Nephron (organoid): Measurements from ENCODE around the gene IL12RB1.
"Not testable (repeated sequence)": the region's sequence is repeated elsewhere in the genome, so short reads cannot be mapped to it uniquely, and the experiment has no call there.

Experiments
- H3K27ac Mint-ChIP-seq, 3 experiments: 2 replicates each; pipeline ENCODE4 v1.8.0; 2020; ENCODE audit warnings: mixed read lengths in 3 of 3, mild to moderate bottlenecking in 2 of 3, moderate library complexity in 1 of 3
- H3K27me3 Mint-ChIP-seq: 2 replicates; pipeline ENCODE4 v1.8.0; 2021; ENCODE audit warnings: low read depth, mild to moderate bottlenecking, moderate library complexity, mixed read lengths
- H3K36me3 Mint-ChIP-seq: 2 replicates; pipeline ENCODE4 v1.8.0; 2020; ENCODE audit warnings: low read depth, mixed read lengths
- H3K4me1 Mint-ChIP-seq: 2 replicates; pipeline ENCODE4 v1.8.0; 2020; ENCODE audit warnings: mixed read lengths
- H3K4me3 Mint-ChIP-seq, 3 experiments: 2 replicates each; pipeline ENCODE4 v1.8.0; 2020; ENCODE audit warnings: mild to moderate bottlenecking in 3 of 3, mixed read lengths in 3 of 3, moderate library complexity in 2 of 3
- H3K9me3 Mint-ChIP-seq: 2 replicates; pipeline ENCODE4 v1.8.0; 2020; ENCODE audit warnings: mixed read lengths
- CTCF ChIP-seq, 3 experiments: fragments of 200-600 bp; sonication (generic); IDR thresholded peaks; one replicate each; pipeline ENCODE4 v1.5.0; 2021; ENCODE audit warnings: antibody characterized with exemption in 3 of 3; ENCODE audit not compliant: unreplicated experiment in 3 of 3

IL12RB1 gene

GRCh38 chr19:18090545-18091216 is 3.9 kb upstream of the IL12RB1 start:
- TF ChIP-seq CTCF (IDR thresholded peaks at IDR 0.05; ENCODE audit: unreplicated experiment in 3 of 3) = no peak
- Mint-ChIP-seq H3K9me3 (no peaks in the 10 kb centered on the region), H3K4me1 (no peaks in the 10 kb centered on the region), H3K27me3 (peaks cover 21% of the 10 kb centered on the region), H3K36me3 (no peaks in the 10 kb centered on the region), H3K27ac (no peak overlapping the region), H3K4me3 (no peak overlapping the region)

- Mint-ChIP-seq H3K36me3 (no peaks in the 10 kb centered on the region), H3K9me3 (no peaks in the 10 kb centered on the region), H3K27ac (no peak overlapping the region), H3K4me1 (no peaks in the 10 kb centered on the region), H3K4me3 (no peak overlapping the region), H3K27me3 (peaks cover 20% of the 10 kb centered on the region)
- no peak for TF ChIP-seq CTCF (IDR thresholded peaks at IDR 0.05; ENCODE audit: unreplicated experiment in 3 of 3)
Measured at GRCh38 chr19:18089726-18090125, 3.0 kb upstream of the IL12RB1 start.

- not testable (repeated sequence) for H3K4me1 Mint-ChIP-seq, H3K36me3 Mint-ChIP-seq, H3K4me3 Mint-ChIP-seq, H3K27ac Mint-ChIP-seq, H3K9me3 Mint-ChIP-seq
- H3K27me3 Mint-ChIP-seq = peaks cover 22% of the 10 kb centered on the region
Measured at GRCh38 chr19:18089096-18089541, 2.4 kb upstream of the IL12RB1 start.

- Mint-ChIP-seq H3K27ac (no peak overlapping the region), H3K9me3 (no peaks in the 10 kb centered on the region), H3K27me3 (peaks cover 33% of the 10 kb centered on the region), H3K4me3 (no peak overlapping the region), H3K36me3 (no peaks in the 10 kb centered on the region), H3K4me1 (no peaks in the 10 kb centered on the region)
- TF ChIP-seq CTCF (IDR thresholded peaks at IDR 0.05; ENCODE audit: unreplicated experiment in 3 of 3) = no peak
Measured at GRCh38 chr19:18085702-18086457, 854 bp downstream of the IL12RB1 start.

GRCh38 chr19:18083929-18084684 is 2.6 kb downstream of the IL12RB1 start:
- H3K9me3 Mint-ChIP-seq = no peaks in the 10 kb centered on the region
- no peak for TF ChIP-seq CTCF (IDR thresholded peaks at IDR 0.05; ENCODE audit: unreplicated experiment in 3 of 3)
- peaks cover 33% of the 10 kb centered on the region for H3K27me3 Mint-ChIP-seq
- no peaks in the 10 kb centered on the region for H3K4me1 Mint-ChIP-seq
- no peaks in the 10 kb centered on the region for H3K36me3 Mint-ChIP-seq
- H3K27ac Mint-ChIP-seq = no peak overlapping the region
- no peak overlapping the region for H3K4me3 Mint-ChIP-seq

- Mint-ChIP-seq H3K27me3 (no peaks in the 10 kb centered on the region), H3K36me3 (no peaks in the 10 kb centered on the region), H3K27ac (no peak overlapping the region), H3K9me3 (no peaks in the 10 kb centered on the region), H3K4me3 (no peak overlapping the region), H3K4me1 (no peaks in the 10 kb centered on the region)
- TF ChIP-seq CTCF (IDR thresholded peaks at IDR 0.05; ENCODE audit: unreplicated experiment in 3 of 3) = no peak
Measured at GRCh38 chr19:18074192-18074591, 12.5 kb downstream of the IL12RB1 start.
